BJ (cell line): ENCODE measurements around the gene KCTD20. TPM values are rescaled to one million over a fixed set of nuclear protein-coding genes. Genes with fewer than 3 reads are reported as not detected.
A peak's percentile ranks its signal among the peaks of the same experiment; 100 is the strongest.
"Not testable (repeated sequence)": the region's sequence is repeated elsewhere in the genome, so short reads cannot be mapped to it uniquely, and the experiment has no call there.

Source experiments
- CTCF ChIA-PET: fragments of 350-600 bp; formaldehyde crosslinking; extraction: SDS; loops from one replicate; lab custom pipeline; 2021; ENCODE audit warnings: antibody characterized with exemption, inconsistent platforms; lab: Yijun Ruan, JAX
- POLR2A ChIA-PET: fragments of 300-600 bp; sonication (Branson Sonifier 250); formaldehyde crosslinking; extraction: SDS; loops from one replicate; lab custom pipeline; 2021; ENCODE audit warnings: antibody characterized with exemption; lab: Charles Lee
- DNase-seq: peaks from one replicate; pipeline ENCODE4 v3.0.0-alpha.2; 2011; ENCODE audit warnings: low read depth
- H3K27me3 ChIP-seq: 2 replicates; pipeline ENCODE4 v1.6.0; 2011; ENCODE audit warnings: low read length; ENCODE audit not compliant: control insufficient read depth, insufficient read depth
- H3K36me3 ChIP-seq: 2 replicates; pipeline ENCODE4 v1.5.1; 2011; ENCODE audit warnings: low read length; ENCODE audit not compliant: control insufficient read depth, insufficient read depth
- H3K4me3 ChIP-seq: 2 replicates; pipeline ENCODE4 v1.5.1; 2011; ENCODE audit warnings: low read depth, mild to moderate bottlenecking, control low read depth, low read length
- CTCF ChIP-seq: IDR thresholded peaks from 2 replicates; pipeline ENCODE4 v1.5.1; 2011; ENCODE audit warnings: low read depth, mild to moderate bottlenecking, control low read depth, inconsistent platforms, low read length, moderate library complexity; ENCODE audit not compliant: insufficient read depth
- polyA plus RNA-seq: library from polyadenylated mRNA; depleted of rRNA; stranded (reverse); fragments of >200 nt; gene quantifications from 2 replicates; pipeline ENCODE4 v1.2.3, GENCODE V29; 2011

KCTD20 gene
- polyA plus RNA-seq, 1 experiment, result 123 TPM

- no peaks in the 10 kb centered on the region for H3K36me3 ChIP-seq
- 0 out of 2 replicates have a peak, but pooled peaks have one; percentile 13 for TF ChIP-seq CTCF
- ChIA-PET POLR2A (no interaction called here), CTCF (interaction anchor here (0.8 to 1.8 kb wide), 3 partner anchors 9 to 143 kb away, joined by 3 to 4 read pairs (median 3); no protein-coding TSS in a partner anchor)
- peak overlapping the region; percentile 96 for H3K4me3 ChIP-seq
- H3K27me3 ChIP-seq, result no peaks in the 10 kb centered on the region
- DNase-seq, result no peak
These were observed 950 bp downstream of the KCTD20 start for GRCh38 chr6:36443471-36444428.

- Histone ChIP-seq H3K27me3 (no peaks in the 10 kb centered on the region), H3K4me3 (peak overlapping the region; percentile 96), H3K36me3 (no peaks in the 10 kb centered on the region)
- CTCF ChIA-PET, result interaction anchor here (0.8 to 1.8 kb wide), 3 partner anchors 8 to 37 kb away, joined by 3 to 4 read pairs (median 3); no protein-coding TSS in a partner anchor
- no peak for TF ChIP-seq CTCF
- POLR2A ChIA-PET, result no interaction called here
- no peak for DNase-seq
These were observed 1.7 kb downstream of the KCTD20 start for GRCh38 chr6:36444470-36444869.

- H3K27me3 ChIP-seq, result no peaks in the 10 kb centered on the region
- POLR2A ChIA-PET, result interaction anchor here (0.7 kb wide), 2 partner anchors 152 to 591 kb away, joined by 4 to 11 read pairs; no protein-coding TSS in a partner anchor
- no peak for TF ChIP-seq CTCF
- no peak overlapping the region for H3K4me3 ChIP-seq
- no peak for DNase-seq
- CTCF ChIA-PET, result interaction anchor here (1.0 to 1.5 kb wide), 3 partner anchors 16 to 134 kb away, joined by 3 to 4 read pairs (median 4); no protein-coding TSS in a partner anchor
- no peaks in the 10 kb centered on the region for H3K36me3 ChIP-seq
These were observed 2.8 kb downstream of the KCTD20 start for GRCh38 chr6:36445621-36446020.

- H3K27me3 ChIP-seq, POLR2A ChIA-PET, H3K36me3 ChIP-seq, DNase-seq, CTCF ChIA-PET, H3K4me3 ChIP-seq: not testable (repeated sequence)
These were observed 6.4 kb downstream of the KCTD20 start for GRCh38 chr6:36449173-36449572.

- DNase-seq, H3K4me3 ChIP-seq, POLR2A ChIA-PET, H3K27me3 ChIP-seq, H3K36me3 ChIP-seq: not testable (repeated sequence)
- CTCF ChIA-PET, result interaction anchor here (0.7 to 1.1 kb wide), 2 partner anchors 9 to 112 kb away, joined by 3 read pairs; no protein-coding TSS in a partner anchor
These were observed 10.1 kb downstream of the KCTD20 start for GRCh38 chr6:36452897-36453296.

GRCh38 chr6:36455486-36456027 is 12.8 kb downstream of the KCTD20 start:
- DNase-seq, result no peak
- peaks cover 2% of the 10 kb centered on the region; the same call in 1 of the 2 replicates for H3K36me3 ChIP-seq
- no peak overlapping the region for H3K4me3 ChIP-seq
- CTCF ChIA-PET, result interaction anchor here (0.6 kb wide), 1 partner anchor 49 kb away, joined by 3 read pairs; no protein-coding TSS in a partner anchor
- H3K27me3 ChIP-seq, result no peaks in the 10 kb centered on the region
- no peak for TF ChIP-seq CTCF
- POLR2A ChIA-PET, result no interaction called here
